Endothelial cell of umbilical vein (primary cell): Measurements from ENCODE around the gene GJB2. TPM values are rescaled to one million over a fixed set of nuclear protein-coding genes. Genes with fewer than 3 reads are reported as not detected.

ENCODE experiments used
- BruUV-seq: library from RNA; stranded (reverse); fragments of 400-500 nt; replicated peaks from 2 replicates; lab custom pipeline; 2021; lab: Mats Ljungman, UMichigan
- CTCF ChIA-PET: fragments of 300-600, 350-600 bp; sonication (Branson Sonifier 250); formaldehyde crosslinking; loops from one replicate; lab custom pipeline; 2021; ENCODE audit warnings: antibody characterized with exemption, inconsistent platforms; lab: Charles Lee
- POLR2A ChIA-PET: fragments of 300-600, 350-600 bp; sonication (Branson Sonifier 250); formaldehyde crosslinking; loops from one replicate; lab custom pipeline; 2021; ENCODE audit warnings: antibody characterized with exemption, inconsistent platforms; lab: Charles Lee
- DNase-seq: peaks from one replicate; pipeline ENCODE4 v3.0.0-alpha.2; 2011; ENCODE audit warnings: low read depth, low spot score
- FAIRE-seq: peaks from 2 replicates; lab custom pipeline; 2011; peaks lifted over from hg19 to GRCh38; lab: Jason Lieb, UNC
- H2AFZ ChIP-seq: 2 replicates; pipeline ENCODE4 v1.6.0; 2012; ENCODE audit warnings: low read depth, low read length, control low read depth, inconsistent platforms
- H3K27ac ChIP-seq: 2 replicates; pipeline ENCODE4 v1.5.1; 2011; ENCODE audit warnings: low read depth, mild to moderate bottlenecking, control low read depth, low read length, moderate library complexity; ENCODE audit not compliant: insufficient read depth
- H3K27me3 ChIP-seq, 2 experiments: 2 replicates each; pipeline versions ENCODE4 v1.6.0 to v1.6.1; 2011; ENCODE audit warnings: low read length in 2 of 2, mixed read lengths in 1 of 2; ENCODE audit not compliant: control insufficient read depth in 2 of 2, insufficient read depth in 2 of 2
- H3K36me3 ChIP-seq, 2 experiments: 2 replicates in 1 of 2; 3 replicates in 1 of 2; pipeline ENCODE4 v1.5.1; 2011; ENCODE audit warnings: low read length in 2 of 2, mild to moderate bottlenecking in 1 of 2, moderate library complexity in 1 of 2; ENCODE audit not compliant: control insufficient read depth in 2 of 2, insufficient read depth in 2 of 2; ENCODE audit errors: extremely low read depth in 1 of 2
- H3K4me1 ChIP-seq: 3 replicates; pipeline ENCODE4 v1.5.1; 2011; ENCODE audit warnings: mild to moderate bottlenecking, low read length; ENCODE audit not compliant: control insufficient read depth, insufficient read depth; ENCODE audit errors: extremely low read depth
- H3K4me2 ChIP-seq: 2 replicates; pipeline ENCODE4 v1.6.1; 2011; ENCODE audit warnings: low read length, control low read depth, mixed read lengths; ENCODE audit not compliant: insufficient read depth
- H3K4me3 ChIP-seq, 3 experiments: fragments of 200-600 bp in 1 of 3; sonication (generic), shearing (Covaris generic) in 1 of 3; replicated peaks in 1 of 3; 2 replicates each; pipeline ENCODE4 v1.5.1; 2011 to 2016; ENCODE audit warnings: control low read depth in 3 of 3, low read length in 3 of 3, mild to moderate bottlenecking in 2 of 3, inconsistent platforms in 1 of 3, low read depth in 1 of 3, moderate library complexity in 1 of 3; ENCODE audit not compliant: insufficient read depth in 1 of 3
- H3K79me2 ChIP-seq: 2 replicates; pipeline ENCODE4 v1.6.0; 2012; ENCODE audit warnings: low read length, inconsistent platforms; ENCODE audit not compliant: control insufficient read depth, insufficient read depth
- H3K9ac ChIP-seq: replicated peaks from 2 replicates; pipeline ENCODE3; 2011; ENCODE audit warnings: low read length, control low read depth; ENCODE audit not compliant: insufficient read depth; ENCODE audit errors: extremely low read depth
- H3K9me1 ChIP-seq: replicated peaks from 3 replicates; pipeline ENCODE4 v1.6.0; 2011; ENCODE audit warnings: mild to moderate bottlenecking, low read length; ENCODE audit not compliant: control insufficient read depth, insufficient read depth; ENCODE audit errors: extremely low read depth
- H3K9me3 ChIP-seq: replicated peaks from 2 replicates; pipeline ENCODE4 v1.5.1; 2012; ENCODE audit warnings: low read length, inconsistent platforms; ENCODE audit not compliant: control insufficient read depth, insufficient read depth
- H4K20me1 ChIP-seq: replicated peaks from 2 replicates; pipeline ENCODE3; 2011; ENCODE audit warnings: mild to moderate bottlenecking, low read length; ENCODE audit not compliant: control insufficient read depth, insufficient read depth; ENCODE audit errors: extremely low read depth
- CTCF ChIP-seq, 2 donors: IDR thresholded peaks; 1 replicate in 1 of 2; 2 replicates in 1 of 2; pipeline ENCODE4 v1.5.1; 2011; ENCODE audit warnings: low read length in 2 of 2, mild to moderate bottlenecking in 2 of 2, moderate library complexity in 2 of 2, control low read depth in 1 of 2, inconsistent platforms in 1 of 2, low read depth in 1 of 2; ENCODE audit not compliant: insufficient read depth in 1 of 2; ENCODE audit errors: extremely low read depth in 1 of 2
- EZH2 ChIP-seq: IDR thresholded peaks from 2 replicates; pipeline ENCODE4 v1.6.1; 2012; ENCODE audit warnings: borderline replicate concordance, low read depth, mild to moderate bottlenecking, moderate library complexity, low read length, inconsistent platforms; ENCODE audit not compliant: severe bottlenecking
- FOS ChIP-seq: IDR thresholded peaks from 2 replicates; pipeline ENCODE4 v1.6.1; 2011; ENCODE audit warnings: mild to moderate bottlenecking, low read length, moderate library complexity, borderline replicate concordance; ENCODE audit not compliant: insufficient read depth
- GATA2 ChIP-seq: IDR thresholded peaks from 2 replicates; pipeline ENCODE4 v1.7.0; 2011; ENCODE audit warnings: low read depth, mild to moderate bottlenecking, moderate library complexity, mixed read lengths, low read length; ENCODE audit not compliant: insufficient read length, insufficient read depth
- JUN ChIP-seq: IDR thresholded peaks from 2 replicates; pipeline ENCODE4 v1.6.1; 2011; ENCODE audit warnings: borderline replicate concordance, low read depth; ENCODE audit not compliant: insufficient read length, insufficient read depth
- MAX ChIP-seq: IDR thresholded peaks from 2 replicates; pipeline ENCODE4 v1.6.1; 2011; ENCODE audit not compliant: insufficient read depth, insufficient read length
- MYC ChIP-seq: IDR thresholded peaks from one replicate; pipeline ENCODE4 v1.6.1; 2011; ENCODE audit warnings: mild to moderate bottlenecking, low read depth, low read length
- POLR2A ChIP-seq: IDR thresholded peaks from 2 replicates; pipeline ENCODE4 v1.6.1; 2012; ENCODE audit warnings: low read depth, mild to moderate bottlenecking, control low read depth, low read length
- POLR2AphosphoS5 ChIP-seq: IDR thresholded peaks from 2 replicates; pipeline ENCODE4 v1.6.1; 2012; ENCODE audit warnings: low read depth, mild to moderate bottlenecking, control low read depth, low read length, moderate library complexity; ENCODE audit not compliant: insufficient read depth
- dilution Hi-C: fragments of 300-500 bp; cut with MboI; formaldehyde crosslinking; loops from one replicate; pipeline ENCODE4 v1.15.0; 2019; ENCODE audit warnings: low sequenced_read_pairs; ENCODE audit not compliant: extremely low pct_ligation_motif_present
- intact Hi-C: fragments of 100-400 bp; cut with micrococcal nuclease; formaldehyde crosslinking; loops from one replicate; pipeline ENCODE4 v1.10.0; 2022
- polyA plus RNA-seq, 4 experiments: library from polyadenylated mRNA; depleted of rRNA in 3 of 4; stranded (reverse) in 3 of 4; unstranded in 1 of 4; fragments of >200 nt; gene quantifications; 2 replicates each; pipeline versions ENCODE4 v1.2.1 to v1.2.3, GENCODE V29; 2011 to 2012; ENCODE audit warnings: missing spikeins in 1 of 4
- total RNA-seq: library from RNA; stranded (reverse); gene quantifications from 2 replicates; pipeline ENCODE4 v1.2.3, GENCODE V29; 2021

Gene GJB2
- total and polyA plus RNA-seq, 2 donors (not counting 3 experiments of a cell fraction or from before 2014, with no cell fraction given) = not detected

- H2AFZ ChIP-seq = no peak overlapping the region
- no peaks in the 10 kb centered on the region for H4K20me1 ChIP-seq
- peaks cover 56 to 65% of the 10 kb centered on the region in 2 experiments for H3K27me3 ChIP-seq
- H3K4me3 ChIP-seq = no peak overlapping the region
- intact Hi-C loops = no loop called here
- DNase-seq (no peak), FAIRE-seq (no peak)
- no peak overlapping the region for H3K9ac ChIP-seq
- dilution Hi-C loops = no loop called here
- H3K4me1 ChIP-seq = no peaks in the 10 kb centered on the region
- CTCF ChIA-PET = interaction anchor here (1.2 to 1.9 kb wide), 2 partner anchors 11 to 216 kb away, joined by 3 to 5 read pairs; no protein-coding TSS in a partner anchor
- H3K27ac ChIP-seq = no peak overlapping the region
- no peaks in the 10 kb centered on the region for H3K36me3 ChIP-seq
- no peak for TF ChIP-seq FOS
- no peak for TF ChIP-seq JUN
- no peak for TF ChIP-seq CTCF (IDR thresholded peaks at IDR 0.05; ENCODE audit: extremely low read depth in 1 of 2, insufficient read depth in 1 of 2, low read depth in 1 of 2, low read length in 2 of 2)
- TF ChIP-seq POLR2AphosphoS5 = no peak
- no peak for TF ChIP-seq EZH2
- TF ChIP-seq MYC = no peak
- TF ChIP-seq MAX = no peak
- no peak for TF ChIP-seq GATA2
- TF ChIP-seq POLR2A = no peak
- BruUV-seq = no TSS peak
- no peaks in the 10 kb centered on the region for H3K79me2 ChIP-seq
- POLR2A ChIA-PET = no interaction called here
- no peaks in the 10 kb centered on the region for H3K9me3 ChIP-seq
- no peak overlapping the region for H3K4me2 ChIP-seq
- no peaks in the 10 kb centered on the region for H3K9me1 ChIP-seq
Observed at GRCh38 chr13:20142927-20143480, 49.7 kb downstream of the GJB2 start.
